ENCODE results near the gene NR3C1.
A peak's percentile ranks its signal among the peaks of the same experiment; 100 is the strongest.

NR3C1 gene

GRCh38 chr5:143349177-143349576, 54.3 kb downstream of the NR3C1 start:
- peaks cover 21% of the 10 kb centered on the region for H3K79me1 ChIP-seq (replicated peaks; ENCODE audit: low read length, poor library complexity, severe bottlenecking)
- peaks cover 5 to 6% of the 10 kb centered on the region in 2 experiments for H3K36me3 ChIP-seq (ENCODE audit: control insufficient read depth in 1 of 2, insufficient read depth in 2 of 2, low read depth in 1 of 2, low read length in 2 of 2)
- H2BK5ac ChIP-seq (ENCODE audit: low read depth, low read length, poor library complexity, severe bottlenecking): no peak overlapping the region
- no peaks in the 10 kb centered on the region for H3K27me3 ChIP-seq (ENCODE audit: control insufficient read depth in 1 of 2, insufficient read depth in 1 of 2, low read length in 2 of 2)
- no peak overlapping the region for H2AK5ac ChIP-seq (ENCODE audit: low read length, severe bottlenecking)
- H3K9ac ChIP-seq (ENCODE audit: low read length): no peak overlapping the region
- H2BK120ac ChIP-seq (ENCODE audit: low read depth, low read length): no peak overlapping the region
- H3K4me3 ChIP-seq (ENCODE audit: insufficient read depth in 1 of 2, low read depth in 1 of 2, low read length in 2 of 2): no peak overlapping the region
- H4K8ac ChIP-seq (ENCODE audit: low read length): no peak overlapping the region
- H3K27ac ChIP-seq (ENCODE audit: low read length, poor library complexity, severe bottlenecking): no peak overlapping the region
- H3K4me1 ChIP-seq (ENCODE audit: control insufficient read depth, insufficient read depth, low read depth, low read length): peaks cover 2% of the 10 kb centered on the region
- H3K4me2 ChIP-seq (ENCODE audit: low read length, poor library complexity, severe bottlenecking): no peak overlapping the region
- H2BK15ac ChIP-seq (ENCODE audit: low read depth, poor library complexity, severe bottlenecking): no peak overlapping the region
- H2AFZ ChIP-seq (ENCODE audit: low read depth, low read length): no peak overlapping the region
- H3K18ac ChIP-seq (ENCODE audit: low read depth in 1 of 2, low read length in 2 of 2): no peak overlapping the region
- no peak overlapping the region for H2BK12ac ChIP-seq (ENCODE audit: low read length in 2 of 2)
- DNase-seq: no peak
- no peaks in the 10 kb centered on the region for H3K9me3 ChIP-seq (ENCODE audit: control insufficient read depth, low read length)
- no peak overlapping the region for H3K23ac ChIP-seq (ENCODE audit: low read length in 2 of 2)
- no peak overlapping the region for H4K91ac ChIP-seq (ENCODE audit: low read length)
- H3K4ac ChIP-seq (ENCODE audit: low read depth in 1 of 2, low read length in 2 of 2): no peak overlapping the region
- H3K14ac ChIP-seq (ENCODE audit: low read length in 2 of 2): no peak overlapping the region

GRCh38 chr5:143347698-143348344, 55.7 kb downstream of the NR3C1 start:
- H3K9ac ChIP-seq (ENCODE audit: low read length): peak overlapping the region; percentile 20
- no peak overlapping the region for H3K4ac ChIP-seq (ENCODE audit: low read depth in 1 of 2, low read length in 2 of 2)
- no peaks in the 10 kb centered on the region for H3K27me3 ChIP-seq (ENCODE audit: control insufficient read depth in 1 of 2, insufficient read depth in 1 of 2, low read length in 2 of 2)
- no peak overlapping the region for H4K91ac ChIP-seq (ENCODE audit: low read length)
- H3K27ac ChIP-seq (ENCODE audit: low read length, poor library complexity, severe bottlenecking): no peak overlapping the region
- no peak overlapping the region for H3K4me2 ChIP-seq (ENCODE audit: low read length, poor library complexity, severe bottlenecking)
- H3K23ac ChIP-seq (ENCODE audit: low read length in 2 of 2): no peak overlapping the region
- no peak overlapping the region for H2BK12ac ChIP-seq (ENCODE audit: low read length in 2 of 2)
- H2BK120ac ChIP-seq (ENCODE audit: low read depth, low read length): no peak overlapping the region
- no peak overlapping the region for H3K14ac ChIP-seq (ENCODE audit: low read length in 2 of 2)
- H3K79me1 ChIP-seq (replicated peaks; ENCODE audit: low read length, poor library complexity, severe bottlenecking): peaks cover 19% of the 10 kb centered on the region
- no peak overlapping the region for H2BK15ac ChIP-seq (ENCODE audit: low read depth, poor library complexity, severe bottlenecking)
- no peak overlapping the region for H2AK5ac ChIP-seq (ENCODE audit: low read length, severe bottlenecking)
- peaks cover 2% of the 10 kb centered on the region for H3K4me1 ChIP-seq (ENCODE audit: control insufficient read depth, insufficient read depth, low read depth, low read length)
- peaks cover 5 to 6% of the 10 kb centered on the region in 2 experiments for H3K36me3 ChIP-seq (ENCODE audit: control insufficient read depth in 1 of 2, insufficient read depth in 2 of 2, low read depth in 1 of 2, low read length in 2 of 2)
- H2AFZ ChIP-seq (ENCODE audit: low read depth, low read length): no peak overlapping the region
- H4K8ac ChIP-seq (ENCODE audit: low read length): no peak overlapping the region
- no peaks in the 10 kb centered on the region for H3K9me3 ChIP-seq (ENCODE audit: control insufficient read depth, low read length)
- no peak for DNase-seq
- 90% methylated on average over 2 of the region's 3 CpGs for WGBS
- H2BK5ac ChIP-seq (ENCODE audit: low read depth, low read length, poor library complexity, severe bottlenecking): no peak overlapping the region
- H3K4me3 ChIP-seq (ENCODE audit: insufficient read depth in 1 of 2, low read depth in 1 of 2, low read length in 2 of 2): no peak overlapping the region
- no peak overlapping the region for H3K18ac ChIP-seq (ENCODE audit: low read depth in 1 of 2, low read length in 2 of 2)

GRCh38 chr5:143347046-143347445, 56.4 kb downstream of the NR3C1 start:
- Histone ChIP-seq H3K36me3 (ENCODE audit: control insufficient read depth in 1 of 2, insufficient read depth in 2 of 2, low read depth in 1 of 2, low read length in 2 of 2) (peaks cover 5 to 6% of the 10 kb centered on the region in 2 experiments), H4K91ac (ENCODE audit: low read length) (no peak overlapping the region), H3K4me3 (ENCODE audit: insufficient read depth in 1 of 2, low read depth in 1 of 2, low read length in 2 of 2) (no peak overlapping the region), H3K18ac (ENCODE audit: low read depth in 1 of 2, low read length in 2 of 2) (no peak overlapping the region), H3K23ac (ENCODE audit: low read length in 2 of 2) (no peak overlapping the region), H3K4ac (ENCODE audit: low read depth in 1 of 2, low read length in 2 of 2) (no peak overlapping the region), H3K14ac (ENCODE audit: low read length in 2 of 2) (no peak overlapping the region), H3K9ac (ENCODE audit: low read length) (peak overlapping the region; percentile 20), H2BK120ac (ENCODE audit: low read depth, low read length) (no peak overlapping the region), H3K9me3 (ENCODE audit: control insufficient read depth, low read length) (no peaks in the 10 kb centered on the region), H2AFZ (ENCODE audit: low read depth, low read length) (no peak overlapping the region), H3K27ac (ENCODE audit: low read length, poor library complexity, severe bottlenecking) (no peak overlapping the region), H3K4me2 (ENCODE audit: low read length, poor library complexity, severe bottlenecking) (no peak overlapping the region), H4K8ac (ENCODE audit: low read length) (no peak overlapping the region), H2AK5ac (ENCODE audit: low read length, severe bottlenecking) (no peak overlapping the region), H3K4me1 (ENCODE audit: control insufficient read depth, insufficient read depth, low read depth, low read length) (peaks cover 2% of the 10 kb centered on the region), H3K79me1 (replicated peaks; ENCODE audit: low read length, poor library complexity, severe bottlenecking) (peaks cover 21% of the 10 kb centered on the region), H2BK15ac (ENCODE audit: low read depth, poor library complexity, severe bottlenecking) (no peak overlapping the region), H2BK12ac (ENCODE audit: low read length in 2 of 2) (no peak overlapping the region), H3K27me3 (ENCODE audit: control insufficient read depth in 1 of 2, insufficient read depth in 1 of 2, low read length in 2 of 2) (no peaks in the 10 kb centered on the region), H2BK5ac (ENCODE audit: low read depth, low read length, poor library complexity, severe bottlenecking) (no peak overlapping the region)
- 71% methylated on average over 1 of the region's 1 CpG for WGBS
- no peak for DNase-seq

- Histone ChIP-seq H3K4me1 (ENCODE audit: control insufficient read depth, insufficient read depth, low read depth, low read length) (peaks cover 2% of the 10 kb centered on the region), H3K27me3 (ENCODE audit: control insufficient read depth in 1 of 2, insufficient read depth in 1 of 2, low read length in 2 of 2) (no peaks in the 10 kb centered on the region), H3K4me2 (ENCODE audit: low read length, poor library complexity, severe bottlenecking) (no peak overlapping the region), H3K18ac (ENCODE audit: low read depth in 1 of 2, low read length in 2 of 2) (no peak overlapping the region), H2AFZ (ENCODE audit: low read depth, low read length) (no peak overlapping the region), H4K91ac (ENCODE audit: low read length) (no peak overlapping the region), H3K9me3 (ENCODE audit: control insufficient read depth, low read length) (no peaks in the 10 kb centered on the region), H3K23ac (ENCODE audit: low read length in 2 of 2) (no peak overlapping the region), H3K9ac (ENCODE audit: low read length) (no peak overlapping the region), H4K8ac (ENCODE audit: low read length) (no peak overlapping the region), H3K36me3 (ENCODE audit: control insufficient read depth in 1 of 2, insufficient read depth in 2 of 2, low read depth in 1 of 2, low read length in 2 of 2) (peaks cover 5 to 6% of the 10 kb centered on the region in 2 experiments), H2AK5ac (ENCODE audit: low read length, severe bottlenecking) (no peak overlapping the region), H2BK5ac (ENCODE audit: low read depth, low read length, poor library complexity, severe bottlenecking) (no peak overlapping the region), H2BK120ac (ENCODE audit: low read depth, low read length) (no peak overlapping the region), H2BK15ac (ENCODE audit: low read depth, poor library complexity, severe bottlenecking) (no peak overlapping the region), H3K27ac (ENCODE audit: low read length, poor library complexity, severe bottlenecking) (no peak overlapping the region), H3K14ac (ENCODE audit: low read length in 2 of 2) (no peak overlapping the region), H3K4ac (ENCODE audit: low read depth in 1 of 2, low read length in 2 of 2) (peak overlapping the region in 1 of 2 experiments; percentile 25), H3K79me1 (replicated peaks; ENCODE audit: low read length, poor library complexity, severe bottlenecking) (peaks cover 20% of the 10 kb centered on the region), H3K4me3 (ENCODE audit: insufficient read depth in 1 of 2, low read depth in 1 of 2, low read length in 2 of 2) (no peak overlapping the region), H2BK12ac (ENCODE audit: low read length in 2 of 2) (no peak overlapping the region)
- 83% methylated on average over 1 of the region's 1 CpG for WGBS
- DNase-seq: no peak
Observed at GRCh38 chr5:143345671-143346440, 57.6 kb downstream of the NR3C1 start.

Measured in mesenchymal stem cell (in vitro differentiated cells and primary cell).